GM21529 (cell line): Measurements from ENCODE around the gene GPR15.

ENCODE experiments used
- ATAC-seq: cut with Tn5 transposase; IDR thresholded peaks from one replicate; pipeline ENCODE4 v1.9.1; 2021; ENCODE audit not compliant: unreplicated experiment

Gene GPR15

DNA sequence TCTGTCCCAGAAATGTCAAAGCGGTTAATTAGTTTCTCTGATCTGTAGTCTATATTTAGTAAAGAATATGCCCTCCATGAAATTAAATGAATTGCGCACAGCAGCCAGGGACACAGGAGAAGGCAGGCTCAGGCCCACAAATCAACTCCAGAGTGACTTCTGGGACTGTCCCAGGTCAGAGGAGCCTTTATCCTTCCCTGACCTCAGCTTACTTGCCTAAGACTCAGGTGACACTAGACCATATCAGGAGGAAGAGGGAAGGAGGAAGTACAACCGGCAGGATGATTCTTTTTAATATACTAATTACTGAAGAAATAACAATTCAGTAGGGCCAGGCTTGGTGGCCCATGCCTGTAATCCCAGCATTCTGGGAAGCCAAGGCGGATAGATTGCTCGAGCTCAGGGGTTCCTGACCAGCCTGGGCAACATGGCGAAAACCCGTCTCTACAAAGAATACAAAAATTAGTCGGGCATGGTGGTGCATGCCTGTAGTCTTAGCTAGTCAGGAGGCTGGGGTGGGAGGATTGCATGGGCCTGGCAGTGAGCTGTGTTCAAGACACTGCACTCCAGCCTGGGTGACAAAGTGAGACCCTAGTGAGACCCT, 1.8 kb upstream of the GPR15 start:
- no peak for ATAC-seq

GRCh38 chr3:98530676-98531075, 1.1 kb upstream of the GPR15 start:
- ATAC-seq = no peak

GRCh38 chr3:98532275-98532637, 478 bp downstream of the GPR15 start:
- no peak for ATAC-seq

GRCh38 chr3:98532709-98533571, 1.2 kb downstream of the GPR15 start:
- no peak for ATAC-seq

DNA sequence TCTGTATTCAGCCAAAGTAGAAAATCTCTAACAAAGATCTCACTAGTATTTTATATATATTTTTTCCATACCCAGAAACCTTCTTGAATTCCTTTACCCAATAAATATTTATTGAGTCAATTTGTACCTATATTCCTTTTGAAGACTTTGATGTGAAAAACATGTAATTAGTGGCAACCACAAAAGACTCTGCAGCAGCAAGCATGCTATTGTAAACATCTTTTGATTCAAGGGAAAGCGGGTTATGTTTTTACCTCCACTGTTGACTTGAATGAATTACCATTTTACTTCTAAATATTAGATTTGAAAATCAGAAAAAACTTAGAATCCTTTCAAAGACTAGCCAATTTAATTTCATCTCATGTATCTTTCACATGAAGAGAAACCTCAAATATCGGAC, 2.4 kb downstream of the GPR15 start:
- no peak for ATAC-seq

DNA sequence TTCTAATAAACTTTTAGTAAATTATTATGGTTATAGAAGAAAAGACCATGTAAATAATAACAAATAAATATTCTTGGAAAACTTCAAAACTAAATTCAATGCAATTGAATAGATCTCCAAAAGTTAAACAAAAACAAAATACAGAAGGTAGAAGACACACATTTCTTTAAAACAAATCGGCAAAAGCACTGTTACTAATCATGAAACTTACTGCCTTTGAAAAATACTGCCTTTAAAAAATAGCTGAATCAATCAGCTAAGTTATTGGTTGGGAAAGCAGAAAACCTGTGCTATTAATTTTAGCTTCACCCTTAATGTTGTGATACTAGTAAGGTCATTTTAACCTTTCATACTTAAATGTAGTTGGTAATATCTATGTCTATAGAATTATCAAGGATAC, 3.0 kb downstream of the GPR15 start:
- ATAC-seq = no peak

DNA sequence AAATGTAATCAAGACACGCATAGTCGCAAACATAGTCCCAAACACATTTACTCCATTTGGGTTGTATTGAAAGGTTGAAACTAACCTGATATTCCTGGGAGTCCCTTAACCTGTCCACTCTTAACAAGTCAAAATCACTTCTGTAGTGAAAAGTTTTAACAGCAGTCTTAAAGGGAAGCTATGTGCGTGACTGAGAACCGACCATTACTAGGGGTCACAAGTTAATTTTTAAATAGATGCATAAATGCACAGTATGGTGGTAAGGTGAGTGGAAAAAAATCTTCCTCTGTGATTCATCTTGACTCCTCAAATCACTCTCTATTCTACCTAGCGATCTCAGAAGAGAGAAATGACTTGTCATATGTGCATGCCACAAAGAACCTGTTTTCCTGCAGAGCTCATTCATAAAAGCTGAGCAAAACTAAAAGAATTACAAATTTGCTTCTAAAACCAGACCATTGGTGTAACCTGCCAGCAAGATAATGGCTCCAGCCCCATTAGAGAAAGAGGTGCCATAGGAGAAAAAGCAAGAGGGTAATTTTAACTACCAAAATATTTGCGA, 4.8 kb downstream of the GPR15 start:
- ATAC-seq = peak; percentile 71

DNA sequence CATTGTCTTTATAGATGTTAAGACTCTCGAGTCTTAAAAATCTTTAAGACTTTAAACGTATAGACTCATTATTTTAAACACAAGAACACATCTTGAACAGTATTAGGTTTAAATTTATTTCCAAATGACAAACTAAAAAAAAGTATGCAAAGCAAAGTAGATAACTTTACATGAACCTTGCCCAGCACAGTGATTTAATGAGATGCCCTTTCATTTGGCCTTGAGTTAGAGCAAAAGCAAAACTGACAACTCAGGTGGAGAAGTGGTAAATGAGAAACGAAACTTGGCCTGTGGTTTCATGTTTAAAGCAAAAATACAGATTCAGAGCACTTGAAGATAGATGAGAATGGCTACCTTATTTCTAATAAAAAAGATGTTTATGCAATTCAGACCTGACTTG, 8.6 kb downstream of the GPR15 start:
- ATAC-seq = peak; percentile 46

GRCh38 chr3:98541695-98542094, 9.9 kb downstream of the GPR15 start:
- no peak for ATAC-seq

DNA sequence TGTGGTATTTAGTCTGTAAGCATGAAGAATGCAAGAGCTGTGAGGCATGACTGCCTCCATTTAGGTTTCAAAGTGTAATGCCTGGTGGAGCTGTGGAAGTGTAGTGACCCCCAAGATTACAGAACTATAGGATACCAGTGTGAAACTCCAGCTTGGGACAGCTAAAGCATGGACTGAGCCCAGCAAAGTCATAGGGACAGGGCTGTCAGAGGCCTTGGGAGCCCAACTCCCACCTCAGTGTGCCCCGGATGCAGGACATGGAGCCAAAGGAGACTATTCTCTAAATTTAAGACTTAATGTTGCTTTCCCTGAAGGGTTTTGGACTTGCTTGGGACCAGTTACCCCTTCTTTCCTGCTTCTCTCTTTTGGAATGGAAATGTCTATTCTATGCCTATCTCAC, 10.8 kb downstream of the GPR15 start:
- ATAC-seq = no peak

DNA sequence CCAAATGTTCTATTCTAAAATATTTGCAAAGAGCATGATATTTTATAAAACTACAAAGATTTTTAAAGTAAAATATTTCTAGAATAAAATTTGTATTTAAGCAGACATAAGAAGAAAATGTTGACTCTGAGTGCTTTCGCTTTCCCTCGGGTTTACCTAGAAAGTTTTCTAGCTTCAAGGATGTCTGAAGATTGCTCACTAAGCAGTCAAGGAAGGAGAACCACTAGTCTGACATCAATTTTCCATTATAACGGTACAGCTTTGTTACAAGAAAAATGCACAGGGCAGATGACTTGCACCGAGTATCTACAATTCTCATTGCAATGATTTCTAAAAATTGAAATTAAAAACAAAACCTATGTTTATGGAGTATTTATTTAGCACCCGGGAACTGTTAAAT, 14.2 kb downstream of the GPR15 start:
- peak; percentile 58 for ATAC-seq

DNA sequence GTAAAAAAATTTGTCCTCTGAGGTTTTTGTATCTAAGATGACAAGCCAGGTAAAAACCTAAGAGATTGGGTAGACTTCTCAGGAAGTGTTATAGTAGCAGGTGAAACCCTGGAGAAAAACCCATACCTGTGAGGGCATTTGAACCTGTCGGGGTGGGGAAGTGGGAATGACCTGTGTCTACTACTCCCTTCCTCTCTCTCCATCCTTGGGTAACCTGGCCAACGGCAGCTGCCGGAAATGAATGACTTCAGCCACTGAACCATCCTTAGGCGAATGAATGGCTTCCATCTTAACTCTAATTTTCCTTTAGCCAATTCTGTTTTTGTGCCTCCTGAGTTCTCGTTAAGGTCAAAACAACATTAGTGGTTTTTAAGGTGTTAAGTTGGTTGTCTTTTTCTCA, 16.8 kb downstream of the GPR15 start:
- ATAC-seq = no peak

DNA sequence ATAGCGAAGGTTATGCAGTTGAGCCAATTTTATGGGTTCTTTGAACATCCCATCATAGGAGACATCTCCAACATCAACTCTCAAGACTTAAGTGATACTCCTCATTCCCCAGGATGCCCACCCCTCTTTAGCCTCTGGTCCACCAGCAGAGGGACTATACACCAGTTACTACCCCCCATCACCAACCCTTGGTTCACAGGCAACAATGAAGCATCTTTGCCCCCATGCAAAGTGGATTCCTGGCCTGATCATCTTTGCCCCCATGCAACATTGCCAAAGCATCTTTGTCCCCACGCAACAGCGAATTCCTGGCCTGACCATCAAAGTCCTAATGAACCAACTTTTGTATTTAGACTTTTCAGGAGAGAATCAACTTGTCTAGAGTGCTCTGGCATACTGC, 19.1 kb downstream of the GPR15 start:
- ATAC-seq = no peak

DNA sequence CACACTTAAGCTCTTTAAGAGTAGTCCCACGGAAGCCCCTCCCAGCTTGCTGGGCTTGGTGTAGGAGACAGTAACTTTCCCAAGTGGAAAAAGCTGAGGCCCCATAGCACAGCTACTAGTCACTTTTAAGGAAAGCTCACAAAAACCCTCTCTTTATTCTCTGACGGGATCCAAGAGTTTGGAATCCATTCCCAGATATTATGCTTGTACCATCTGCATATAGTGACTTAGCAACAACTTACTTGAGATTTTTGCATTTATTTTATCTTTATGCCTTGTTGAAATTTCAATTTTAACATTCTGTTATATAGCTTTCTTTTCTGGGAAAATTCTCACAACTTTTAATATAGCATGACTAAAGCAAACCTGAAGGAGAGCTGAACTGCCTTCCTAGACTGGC, 19.5 kb downstream of the GPR15 start:
- ATAC-seq = no peak

DNA sequence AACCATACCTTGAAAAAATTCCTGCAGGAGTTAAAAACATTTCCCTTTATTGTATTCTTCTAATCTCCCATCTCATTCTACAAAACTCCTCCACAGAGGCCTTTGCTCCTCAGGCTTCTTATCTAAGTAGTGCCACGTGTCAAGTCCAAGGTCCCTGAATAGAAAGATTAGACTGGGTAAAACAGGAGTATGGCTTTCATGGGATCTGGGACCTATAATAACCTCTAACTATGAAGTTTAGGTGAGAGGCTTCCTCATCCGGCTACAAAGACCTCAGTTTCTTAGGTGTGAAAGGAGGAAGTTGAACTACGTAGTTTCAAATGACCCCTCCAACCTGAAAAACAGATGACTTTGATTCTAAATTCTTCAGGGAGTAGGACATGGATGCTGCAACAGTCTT, 20.0 kb downstream of the GPR15 start:
- no peak for ATAC-seq

- ATAC-seq = no peak
Measured at GRCh38 chr3:98552232-98553020, 20.6 kb downstream of the GPR15 start.

DNA sequence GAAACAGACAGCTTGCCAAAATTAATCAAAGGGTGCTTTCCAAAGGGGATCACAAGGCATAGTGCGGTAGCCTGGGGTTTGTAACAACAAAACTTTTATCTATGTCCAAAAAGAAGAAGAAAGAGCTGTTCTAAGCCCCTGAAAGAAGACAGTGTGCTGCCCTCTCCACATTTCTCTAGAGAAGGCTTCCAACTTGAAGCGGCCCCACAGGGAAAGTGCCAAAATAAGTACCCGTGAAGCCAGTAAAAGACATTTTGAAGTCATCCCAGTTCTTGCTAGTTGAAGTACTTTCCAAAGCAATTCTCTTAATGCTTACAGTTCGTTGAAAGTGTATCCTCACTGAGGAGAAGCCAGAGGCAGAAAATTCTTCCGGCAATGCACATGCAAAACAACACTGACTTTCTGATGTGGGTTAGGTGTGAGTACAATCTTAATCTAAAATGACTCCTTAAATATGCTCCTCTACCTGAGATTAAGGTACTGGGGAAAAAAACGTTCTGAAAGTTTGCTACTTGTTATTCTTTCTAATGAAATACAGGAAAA, 21.3 kb downstream of the GPR15 start:
- no peak for ATAC-seq

DNA sequence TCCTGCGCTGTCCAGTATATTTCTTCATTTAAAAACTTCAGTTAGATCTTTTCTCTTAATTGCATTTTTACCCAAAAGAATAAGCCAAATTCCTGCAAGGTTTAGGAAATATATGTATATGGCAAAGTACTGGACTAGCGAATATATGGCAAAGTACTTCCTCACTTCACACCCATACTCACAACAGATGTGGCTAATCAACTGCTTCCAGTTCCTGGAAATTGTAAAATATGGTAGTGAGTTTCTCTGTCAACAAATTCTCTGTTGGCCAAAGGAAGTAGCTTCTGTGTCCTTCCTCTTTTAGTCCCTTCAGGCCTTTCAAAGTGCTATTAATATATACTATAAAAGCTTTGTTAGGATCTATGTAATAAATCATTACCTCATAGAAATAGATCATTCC, 22.0 kb downstream of the GPR15 start:
- no peak for ATAC-seq

DNA sequence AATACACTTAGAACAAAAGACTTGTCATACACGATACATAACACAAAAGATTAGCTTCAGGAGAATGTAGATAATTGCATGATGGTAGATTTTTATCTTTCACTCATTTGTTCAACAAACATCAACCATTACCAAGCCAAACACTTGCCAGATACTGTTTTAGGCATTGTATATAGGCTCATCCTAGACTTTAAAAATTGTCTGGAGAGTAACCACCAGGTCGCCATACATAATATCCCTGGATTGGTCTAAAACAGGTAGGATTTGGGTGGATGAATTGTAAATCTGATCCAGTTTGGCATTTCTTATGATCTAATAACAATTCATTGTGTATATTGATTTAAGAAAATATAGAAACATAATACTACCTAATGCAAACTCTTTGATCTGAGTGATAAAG, 22.8 kb downstream of the GPR15 start:
- ATAC-seq = no peak

DNA sequence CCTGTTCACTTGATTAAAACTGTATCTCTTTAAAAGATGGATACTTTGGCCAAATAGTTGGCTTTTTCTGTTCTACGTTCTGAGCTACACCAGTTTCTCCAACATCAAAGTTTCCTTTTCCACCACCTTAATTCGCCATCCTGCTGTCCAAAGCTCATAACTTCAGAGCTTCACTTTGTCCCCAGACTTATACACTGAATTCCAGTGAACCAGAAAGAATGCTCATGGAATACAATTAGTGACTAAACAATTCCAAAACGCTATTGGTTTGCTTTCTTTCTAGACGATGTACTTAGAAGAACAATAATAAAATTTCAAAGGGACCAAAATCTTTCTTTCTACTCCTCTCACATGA, 23.2 kb downstream of the GPR15 start:
- no peak for ATAC-seq
